ENCODE results near the gene CFAP70.
A peak's percentile ranks its signal among the peaks of the same experiment; 100 is the strongest.

CFAP70 gene

DNA sequence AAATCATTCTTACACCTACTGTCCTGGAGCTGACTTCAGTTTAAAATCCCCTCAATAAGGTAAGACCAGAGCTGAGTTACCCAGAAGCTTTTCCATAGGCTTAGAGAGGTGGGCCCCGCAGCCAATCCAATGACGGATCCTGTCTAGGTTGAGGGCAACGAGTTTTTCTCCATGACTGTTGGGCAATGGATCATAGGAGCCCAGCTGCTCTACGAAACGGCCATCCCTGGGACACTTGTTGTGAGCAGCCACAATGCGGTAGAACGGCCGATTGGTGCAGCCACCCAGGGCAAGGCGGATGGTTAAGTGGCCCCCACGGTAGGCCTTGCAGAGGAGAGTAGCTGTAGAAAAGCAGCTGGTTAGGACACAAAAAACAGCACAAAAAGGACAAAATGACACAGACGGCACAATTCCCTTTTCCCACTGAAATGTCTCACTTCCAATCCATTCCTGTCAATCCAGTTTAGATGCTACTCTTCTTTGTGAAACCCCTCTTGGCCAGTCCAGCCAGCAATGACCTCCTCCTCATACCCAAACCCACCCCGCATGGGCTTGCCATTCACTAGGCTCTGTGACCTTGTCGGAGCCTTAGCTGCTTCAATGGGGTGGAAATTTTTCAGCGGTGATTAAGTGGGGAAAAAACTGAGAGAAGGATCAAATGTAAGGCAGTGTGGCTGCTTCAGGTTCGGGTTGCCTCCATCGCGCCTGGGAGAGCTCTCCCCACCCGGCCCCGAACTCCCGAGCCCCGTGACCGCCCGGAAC lies 106.8 kb downstream of the CFAP70 start:
- ATAC-seq (peak; percentile 83), DNase-seq (ENCODE audit: low spot score in 2 of 2) (peak in 1 of 2 donors; percentile 53)
- Mint-ChIP-seq H3K4me3 (peak overlapping the region; percentile 92), H3K27ac (peak overlapping the region; percentile 97), H3K9me3 (no peaks in the 10 kb centered on the region), H3K4me1 (peaks cover 27% of the 10 kb centered on the region), H3K36me3 (peaks cover 60% of the 10 kb centered on the region)

DNA sequence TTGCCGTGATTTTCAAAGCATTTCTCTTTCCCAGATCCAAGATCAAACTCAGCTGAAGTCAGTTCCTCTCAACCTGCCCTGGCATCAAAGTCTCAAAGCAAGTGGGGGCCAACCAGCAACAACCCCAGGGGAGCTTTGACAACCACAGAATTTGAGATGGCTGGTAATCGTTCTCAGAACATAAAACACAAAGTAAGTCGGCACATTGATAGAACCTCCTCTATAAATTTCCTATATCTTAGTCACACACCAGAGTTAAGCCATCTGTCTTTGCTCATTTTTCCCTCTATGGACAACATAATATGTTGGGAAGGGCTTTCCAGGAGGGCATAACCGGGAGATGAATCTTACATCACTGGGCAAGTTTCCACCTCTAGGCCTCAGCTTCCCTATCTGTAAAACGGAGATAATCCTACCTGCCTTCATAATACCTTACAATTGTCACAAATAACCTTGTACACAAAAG lies 110.4 kb downstream of the CFAP70 start:
- no peak for ATAC-seq
- DNase-seq (ENCODE audit: low spot score in 2 of 2) = no peak
- H3K36me3 Mint-ChIP-seq = peaks cover 96% of the 10 kb centered on the region
- peaks cover 46% of the 10 kb centered on the region for H3K4me1 Mint-ChIP-seq
- H3K4me3 Mint-ChIP-seq = peak overlapping the region; percentile 93
- H3K9me3 Mint-ChIP-seq = no peaks in the 10 kb centered on the region
- peak overlapping the region; percentile 96 for H3K27ac Mint-ChIP-seq

DNA sequence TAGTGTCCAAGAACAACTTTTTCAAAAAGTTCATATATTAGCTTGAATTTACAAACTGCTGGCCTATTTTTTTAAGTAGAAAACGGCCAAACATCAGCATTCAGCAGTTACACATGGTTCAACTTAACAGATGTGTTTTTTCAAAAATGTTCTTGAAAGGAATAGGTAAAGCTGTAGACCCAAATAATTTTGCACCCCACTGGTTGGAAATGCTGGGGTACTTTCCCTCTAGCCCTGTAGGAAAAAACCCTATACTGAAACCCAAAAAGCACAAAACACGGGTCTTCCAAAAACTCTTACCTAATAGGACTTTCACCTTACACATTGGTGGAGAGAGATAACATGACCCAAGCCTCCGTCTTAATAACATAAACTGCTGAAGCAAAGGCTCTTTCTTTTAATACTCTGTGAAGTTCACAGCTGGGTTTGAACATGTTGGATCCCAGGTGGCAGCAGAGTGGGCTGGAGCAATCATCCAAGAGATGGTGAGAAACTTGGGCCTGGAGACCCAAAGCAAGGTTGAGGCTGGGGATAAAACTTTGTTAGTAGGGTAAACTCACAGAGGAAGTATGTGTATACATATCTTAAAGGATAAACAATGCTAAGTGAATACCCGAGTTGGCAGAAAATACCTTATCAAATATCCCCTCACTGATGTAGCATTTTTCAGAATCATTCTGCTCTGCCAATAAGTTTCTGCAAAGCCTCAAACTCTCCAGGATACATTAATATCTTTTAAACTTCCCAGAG lies 111.0 kb downstream of the CFAP70 start:
- peaks cover 46% of the 10 kb centered on the region for H3K4me1 Mint-ChIP-seq
- ATAC-seq (no peak), DNase-seq (ENCODE audit: low spot score in 2 of 2) (no peak)
- H3K27ac Mint-ChIP-seq = peak overlapping the region; percentile 96
- peaks cover 100% of the 10 kb centered on the region for H3K36me3 Mint-ChIP-seq
- peak overlapping the region; percentile 93 for H3K4me3 Mint-ChIP-seq
- no peaks in the 10 kb centered on the region for H3K9me3 Mint-ChIP-seq

DNA sequence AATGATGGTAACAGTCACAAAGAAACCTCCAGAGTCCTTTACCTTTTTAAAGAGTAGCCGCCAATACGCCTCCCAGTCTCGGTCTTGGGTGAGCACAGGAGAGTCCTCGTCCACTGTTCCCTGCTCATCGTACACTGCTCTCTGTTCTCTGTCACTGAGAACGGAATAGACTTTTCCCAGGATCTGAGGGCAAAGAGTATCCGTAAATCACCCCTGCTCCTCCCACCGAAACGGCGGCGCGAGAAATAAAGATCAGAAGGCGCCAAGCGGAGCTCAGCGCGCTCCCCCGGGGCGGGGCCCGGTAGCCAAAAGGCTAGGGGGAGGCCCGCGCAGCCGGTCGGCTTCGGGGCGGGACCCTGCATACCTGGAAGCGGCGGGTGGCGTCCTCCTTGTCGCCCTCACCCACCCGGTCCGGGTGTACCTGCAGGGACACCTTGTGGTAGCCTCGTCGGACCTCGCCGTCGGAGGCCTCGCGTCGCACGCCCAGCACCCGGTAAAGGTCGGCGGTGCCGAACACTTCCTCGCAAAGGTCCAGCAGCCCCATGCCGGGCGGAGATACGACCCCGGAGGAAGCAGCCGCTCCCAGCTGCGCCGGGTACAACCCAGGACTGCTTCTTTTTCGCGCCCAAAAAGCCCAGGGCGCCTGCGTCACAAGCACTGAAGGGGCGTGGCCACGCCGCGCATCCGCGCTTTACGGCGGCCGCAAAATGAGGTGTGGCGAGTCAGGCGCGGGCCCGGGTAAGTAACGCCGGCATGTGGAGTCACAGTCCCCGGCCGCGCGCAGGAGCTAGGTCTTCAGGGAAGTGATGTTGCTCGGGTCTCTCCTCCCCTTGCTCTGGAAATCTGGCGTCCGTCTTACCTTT lies 111.8 kb downstream of the CFAP70 start, which contains the start of gene DNAJC9:
Gene DNAJC9, minus strand, starts transcription at position 610 of the 863 bp plus-strand sequence. Its CDS starts 66 bp downstream, at position 544.
- ATAC-seq = peak; percentile 94
- Mint-ChIP-seq H3K4me1 (peaks cover 46% of the 10 kb centered on the region), H3K9me3 (no peaks in the 10 kb centered on the region), H3K36me3 (peaks cover 100% of the 10 kb centered on the region), H3K27ac (peak within 1 kb of the TSS; percentile 96), H3K4me3 (peak within 1 kb of the TSS; percentile 93)
- peak; percentile 99 to 100 for DNase-seq (ENCODE audit: low spot score in 2 of 2)

DNA sequence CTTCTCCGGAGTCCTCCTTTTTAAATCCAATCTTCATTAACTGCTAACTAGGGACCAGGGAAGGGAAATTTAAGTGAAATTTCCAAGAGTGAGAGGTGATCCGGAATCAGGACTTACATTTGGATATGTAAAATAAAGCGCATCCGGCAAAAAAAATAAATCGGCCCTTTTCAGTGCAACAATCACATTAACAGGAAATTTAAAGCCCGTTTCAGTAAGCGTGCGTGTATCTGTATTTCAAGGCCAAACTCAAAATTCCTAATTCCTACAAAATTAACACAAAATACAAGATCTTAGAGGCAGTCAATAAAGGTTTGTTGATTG lies 112.4 kb downstream of the CFAP70 start:
- H3K4me3 Mint-ChIP-seq = peak overlapping the region; percentile 93
- DNase-seq (ENCODE audit: low spot score in 2 of 2) (no peak), ATAC-seq (no peak)
- H3K36me3 Mint-ChIP-seq = peaks cover 100% of the 10 kb centered on the region
- H3K4me1 Mint-ChIP-seq = peaks cover 45% of the 10 kb centered on the region
- no peaks in the 10 kb centered on the region for H3K9me3 Mint-ChIP-seq
- H3K27ac Mint-ChIP-seq = peak overlapping the region; percentile 96

DNA sequence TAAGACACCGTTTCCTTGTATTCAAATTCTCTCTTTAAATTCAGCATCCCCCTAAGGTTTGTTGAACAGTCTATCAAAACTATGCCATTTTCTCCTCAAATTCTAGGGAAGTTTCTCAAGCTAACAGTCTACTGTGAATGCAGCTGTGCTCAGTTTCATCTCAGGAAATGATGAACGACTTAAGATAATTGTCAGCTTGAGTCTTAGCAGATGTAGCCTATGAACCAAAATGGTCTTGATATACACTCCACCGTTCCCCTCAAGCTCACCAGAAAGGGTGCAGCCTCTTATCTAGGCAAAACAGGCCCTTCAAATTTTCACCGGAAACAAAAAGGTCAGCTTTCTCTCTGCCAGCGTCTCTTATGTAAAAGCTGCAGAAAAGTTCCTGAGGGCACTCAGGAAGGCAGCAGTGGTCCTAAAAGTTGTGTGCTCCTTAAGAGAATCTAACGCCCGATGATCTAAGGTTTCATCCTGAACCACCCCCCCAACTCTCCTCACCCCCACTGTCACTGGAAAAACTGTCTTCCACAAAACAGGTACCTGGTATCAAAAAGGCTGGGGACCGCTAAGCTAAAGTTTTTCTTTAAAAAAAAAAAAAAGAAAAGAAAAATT lies 113.7 kb downstream of the CFAP70 start:
- peak overlapping the region; percentile 93 for H3K4me3 Mint-ChIP-seq
- peaks cover 34% of the 10 kb centered on the region for H3K4me1 Mint-ChIP-seq
- no peak for DNase-seq (ENCODE audit: low spot score in 2 of 2)
- peak overlapping the region; percentile 88 for H3K27ac Mint-ChIP-seq
- no peaks in the 10 kb centered on the region for H3K9me3 Mint-ChIP-seq
- peaks cover 100% of the 10 kb centered on the region for H3K36me3 Mint-ChIP-seq
- ATAC-seq = no peak

DNA sequence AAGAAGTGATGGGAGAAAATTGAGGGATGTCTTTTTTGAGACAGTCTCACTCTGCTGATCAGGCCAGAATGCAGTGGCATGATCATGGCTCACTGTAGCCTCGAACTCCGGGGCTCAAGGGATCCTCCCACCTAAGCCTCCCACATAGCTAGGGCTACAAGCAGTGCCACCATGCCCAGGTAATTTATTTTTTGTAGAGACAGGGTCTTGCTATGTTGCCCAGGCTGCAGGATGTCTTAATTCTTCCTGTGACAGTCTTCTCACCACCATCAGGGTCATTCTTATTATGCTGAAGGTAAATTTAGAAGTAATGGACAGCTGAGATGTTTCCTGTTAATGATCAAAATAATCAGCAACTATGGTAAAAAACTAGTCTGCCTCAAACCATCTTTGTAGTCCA lies 118.8 kb downstream of the CFAP70 start:
- no peak for DNase-seq (ENCODE audit: low spot score in 2 of 2)
- H3K4me3 Mint-ChIP-seq = no peak overlapping the region
- peaks cover 100% of the 10 kb centered on the region for H3K36me3 Mint-ChIP-seq
- peak overlapping the region; percentile 26 for H3K27ac Mint-ChIP-seq
- peaks cover 7% of the 10 kb centered on the region for H3K4me1 Mint-ChIP-seq
- no peak for ATAC-seq
- no peaks in the 10 kb centered on the region for H3K9me3 Mint-ChIP-seq

DNA sequence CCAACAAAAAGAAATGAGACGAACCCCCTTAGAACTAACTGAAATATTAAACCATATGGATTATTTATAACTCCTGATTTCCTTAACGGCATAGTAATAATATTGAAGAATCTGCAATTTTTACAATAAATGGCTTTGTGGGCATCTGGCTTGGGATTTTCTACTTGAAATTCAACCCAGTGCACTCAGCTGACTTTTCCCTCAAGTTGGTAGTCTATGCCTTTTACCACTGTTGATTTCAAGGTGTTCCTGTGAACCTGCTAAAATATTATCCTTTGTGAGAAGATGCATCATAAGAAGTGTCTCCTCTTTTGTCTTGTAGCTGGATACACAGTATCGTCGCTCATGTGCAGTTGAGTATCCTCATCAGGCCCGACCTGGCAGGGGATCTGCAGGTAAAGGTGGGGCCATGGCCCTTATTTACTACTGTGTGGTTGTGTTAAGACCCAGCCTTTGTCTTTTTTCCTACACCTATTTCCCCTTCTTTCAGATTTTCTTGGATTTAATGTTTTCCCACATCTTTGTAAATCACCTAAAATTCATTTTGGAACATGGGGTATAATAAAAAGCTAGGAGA lies 119.6 kb downstream of the CFAP70 start:
- Mint-ChIP-seq H3K9me3 (no peaks in the 10 kb centered on the region), H3K4me1 (no peaks in the 10 kb centered on the region), H3K27ac (no peak overlapping the region), H3K4me3 (no peak overlapping the region), H3K36me3 (peaks cover 100% of the 10 kb centered on the region)
- ATAC-seq (no peak), DNase-seq (ENCODE audit: low spot score in 2 of 2) (no peak)

DNA sequence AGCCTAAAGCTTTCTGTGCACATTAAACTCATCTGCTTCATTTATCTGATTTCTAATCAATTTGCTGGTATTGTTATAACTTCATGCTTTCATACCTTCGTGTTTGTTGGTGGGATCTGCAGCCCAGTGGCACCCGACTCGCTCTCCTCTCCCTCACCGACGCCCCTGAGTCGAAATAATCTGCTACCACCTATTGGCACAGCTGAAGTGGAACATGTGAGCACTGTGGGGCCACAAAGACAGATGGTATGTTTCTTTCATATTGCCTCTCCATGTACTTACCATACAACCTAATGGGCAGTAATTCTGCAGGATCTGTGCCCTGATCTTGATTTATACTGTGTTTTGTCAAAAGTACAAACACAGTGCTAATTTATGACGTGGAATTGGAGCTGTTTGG lies 124.0 kb downstream of the CFAP70 start:
- no peaks in the 10 kb centered on the region for H3K9me3 Mint-ChIP-seq
- H3K4me3 Mint-ChIP-seq = no peak overlapping the region
- H3K36me3 Mint-ChIP-seq = peaks cover 88% of the 10 kb centered on the region
- ATAC-seq (no peak), DNase-seq (ENCODE audit: low spot score in 2 of 2) (no peak)
- no peak overlapping the region for H3K27ac Mint-ChIP-seq
- no peaks in the 10 kb centered on the region for H3K4me1 Mint-ChIP-seq

DNA sequence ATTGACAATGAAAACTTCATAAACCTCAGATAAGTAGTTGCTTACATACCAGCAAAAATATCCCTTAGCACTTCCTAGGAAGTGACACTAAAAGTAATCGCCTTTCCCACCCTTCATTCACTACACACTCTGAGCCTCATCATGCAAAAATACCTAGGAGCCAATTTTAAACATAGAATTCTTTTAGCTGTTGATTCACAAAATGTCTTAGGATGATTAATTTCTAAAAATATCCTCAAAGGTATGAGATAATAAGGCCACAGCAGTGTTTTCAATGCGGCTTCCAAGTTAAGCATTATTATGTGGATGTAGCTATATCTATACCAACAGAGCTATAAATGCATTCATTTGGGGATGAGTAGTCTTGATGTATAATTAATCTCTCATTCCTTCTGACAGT lies 124.8 kb downstream of the CFAP70 start:
- ATAC-seq = no peak
- Mint-ChIP-seq H3K4me3 (no peak overlapping the region), H3K36me3 (peaks cover 87% of the 10 kb centered on the region), H3K9me3 (no peaks in the 10 kb centered on the region), H3K27ac (no peak overlapping the region), H3K4me1 (no peaks in the 10 kb centered on the region)
- DNase-seq (ENCODE audit: low spot score in 2 of 2) = no peak

DNA sequence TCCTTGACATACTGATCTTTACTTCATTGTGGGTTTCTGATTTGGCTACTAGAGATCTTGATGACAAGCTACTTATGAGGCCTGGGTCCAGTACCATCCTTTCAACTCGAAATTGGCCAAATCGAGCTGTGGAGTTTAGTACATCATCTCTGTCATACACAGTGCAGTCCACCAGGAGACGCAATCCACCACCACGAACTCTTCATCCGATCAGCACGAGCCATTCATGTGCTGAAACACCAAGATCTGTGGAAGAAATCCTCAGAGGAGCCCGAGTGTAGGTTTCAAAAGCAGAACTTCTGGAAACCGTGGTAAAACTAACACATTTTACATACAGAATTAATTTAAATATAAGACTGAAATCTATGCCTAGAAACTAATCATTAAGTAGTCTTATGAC lies 125.8 kb downstream of the CFAP70 start:
- Mint-ChIP-seq H3K27ac (no peak overlapping the region), H3K36me3 (peaks cover 87% of the 10 kb centered on the region), H3K4me3 (no peak overlapping the region), H3K9me3 (no peaks in the 10 kb centered on the region), H3K4me1 (no peaks in the 10 kb centered on the region)
- no peak for ATAC-seq
- no peak for DNase-seq (ENCODE audit: low spot score in 2 of 2)

DNA sequence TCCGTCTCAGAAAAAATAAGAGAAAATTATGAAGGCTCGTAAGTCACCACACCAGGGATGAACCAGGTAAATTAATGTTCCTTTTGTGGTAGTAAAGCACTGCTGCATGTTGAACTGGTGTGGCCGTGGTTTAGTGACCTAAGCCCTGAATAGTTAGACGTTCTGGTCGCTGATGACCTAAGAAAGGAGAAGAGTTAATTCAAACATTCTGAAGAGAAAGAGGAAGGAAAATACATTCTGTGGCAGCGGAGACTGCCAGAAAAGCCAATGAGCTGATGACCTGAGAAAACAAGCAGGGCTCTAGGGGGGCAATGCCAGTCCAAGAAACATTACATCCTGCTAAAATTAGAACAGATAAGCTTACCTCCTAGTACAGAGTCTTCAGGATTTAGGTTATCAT lies 129.1 kb downstream of the CFAP70 start:
- no peak for DNase-seq (ENCODE audit: low spot score in 2 of 2)
- no peak for ATAC-seq
- H3K27ac Mint-ChIP-seq = peak overlapping the region; percentile 11
- H3K36me3 Mint-ChIP-seq = peaks cover 53% of the 10 kb centered on the region
- no peaks in the 10 kb centered on the region for H3K4me1 Mint-ChIP-seq
- no peaks in the 10 kb centered on the region for H3K9me3 Mint-ChIP-seq
- H3K4me3 Mint-ChIP-seq = no peak overlapping the region

DNA sequence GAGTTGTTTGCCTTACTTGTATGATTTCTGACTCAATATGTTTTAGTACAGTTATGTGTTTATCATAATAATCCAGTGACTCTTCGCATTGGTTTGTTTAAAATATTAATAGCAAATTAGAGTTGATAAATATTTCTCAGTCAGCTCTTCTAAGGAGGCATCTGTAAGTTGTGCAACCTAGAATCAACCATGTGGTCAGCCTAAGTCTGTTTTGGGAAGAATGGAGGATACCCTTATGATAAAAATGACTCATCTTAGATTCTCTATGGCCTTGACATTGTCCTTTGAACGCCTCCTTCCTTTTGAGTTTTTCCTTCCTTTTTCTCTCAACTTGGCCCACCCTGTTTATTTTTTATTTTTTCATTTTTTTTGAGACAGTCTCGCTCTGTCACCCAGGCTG lies 130.4 kb downstream of the CFAP70 start:
- DNase-seq (ENCODE audit: low spot score in 2 of 2) (no peak), ATAC-seq (no peak)
- Mint-ChIP-seq H3K4me3 (no peak overlapping the region), H3K36me3 (peaks cover 40% of the 10 kb centered on the region), H3K27ac (no peak overlapping the region), H3K9me3 (no peaks in the 10 kb centered on the region), H3K4me1 (no peaks in the 10 kb centered on the region)

DNA sequence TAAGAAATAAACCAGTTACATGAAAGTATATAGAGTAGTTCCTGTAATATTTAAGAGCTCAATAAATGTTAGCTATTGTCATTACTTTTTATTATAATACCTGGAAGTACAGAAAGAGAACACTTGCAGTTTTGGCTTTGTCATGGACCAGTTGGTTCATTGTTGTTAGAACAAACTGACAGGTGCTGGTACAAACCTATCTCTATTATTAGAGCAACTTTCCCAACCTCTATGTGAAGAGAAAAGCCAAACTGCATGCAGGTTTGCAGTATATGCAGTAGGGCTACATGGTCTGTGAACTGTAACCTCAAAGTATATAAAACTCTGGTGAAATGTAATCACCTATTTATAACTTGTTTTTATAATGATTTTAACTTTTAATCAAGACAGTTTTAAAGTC lies 132.0 kb downstream of the CFAP70 start:
- peaks cover 27% of the 10 kb centered on the region for H3K36me3 Mint-ChIP-seq
- no peak for ATAC-seq
- H3K4me1 Mint-ChIP-seq = no peaks in the 10 kb centered on the region
- no peak overlapping the region for H3K27ac Mint-ChIP-seq
- no peaks in the 10 kb centered on the region for H3K9me3 Mint-ChIP-seq
- no peak overlapping the region for H3K4me3 Mint-ChIP-seq
- no peak for DNase-seq (ENCODE audit: low spot score in 2 of 2)

DNA sequence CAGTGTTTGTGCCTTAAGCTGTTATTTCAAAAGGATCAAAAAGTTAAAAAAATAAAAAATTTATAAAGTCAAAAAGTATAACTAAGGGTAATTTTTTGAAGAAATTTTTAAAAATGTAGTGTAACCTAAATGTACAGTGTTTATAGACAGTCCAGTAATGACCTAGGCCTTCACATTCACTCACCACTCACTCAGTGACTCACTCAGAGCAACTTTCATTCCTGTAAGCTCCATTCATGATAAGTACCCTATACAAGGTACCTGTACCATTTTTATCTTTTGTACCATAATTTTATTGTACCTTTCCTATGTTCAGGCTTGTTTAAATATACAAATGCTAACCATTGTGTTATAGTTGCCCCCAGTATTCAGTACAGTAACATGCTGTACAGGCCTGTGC lies 133.1 kb downstream of the CFAP70 start:
- Mint-ChIP-seq H3K4me1 (no peaks in the 10 kb centered on the region), H3K9me3 (no peaks in the 10 kb centered on the region), H3K27ac (no peak overlapping the region), H3K36me3 (peaks cover 22% of the 10 kb centered on the region), H3K4me3 (no peak overlapping the region)
- DNase-seq (ENCODE audit: low spot score in 2 of 2) (no peak), ATAC-seq (peak; percentile 65)

Measured in stimulated activated effector memory CD8-positive, alpha-beta T cell treated with anti-CD3 and anti-CD28 coated beads, Interleukin-12 subunit alpha, Interleukin-12 subunit beta, amount 100 ng/mL, for 72 hours (primary cell).